ENCODE results near the gene C1orf35.

The C1orf35 gene

GRCh38 chr1:228087771-228088251, 15.3 kb downstream of the C1orf35 start:
- Histone ChIP-seq H3K27me3 (ENCODE audit: insufficient read depth, low read length, poor library complexity) (no peaks in the 10 kb centered on the region), H2BK120ac (ENCODE audit: low read depth, low read length) (no peak overlapping the region), H3K56ac (ENCODE audit: low read length) (peak overlapping the region; percentile 31), H3K79me2 (ENCODE audit: control insufficient read depth, insufficient read depth, low read length) (peaks cover 100% of the 10 kb centered on the region), H3K4me3 (ENCODE audit: low read length) (no peak overlapping the region), H3K4me1 (ENCODE audit: control insufficient read depth, low read depth, low read length) (peaks cover 21% of the 10 kb centered on the region), H2BK15ac (replicated peaks; ENCODE audit: low read depth) (no peak overlapping the region), H2AK5ac (ENCODE audit: low read length) (no peak overlapping the region), H3K27ac (ENCODE audit: low read depth, low read length) (no peak overlapping the region), H3K4me2 (ENCODE audit: low read length) (no peak overlapping the region), H3K4ac (ENCODE audit: low read depth, low read length) (no peak overlapping the region), H3K36me3 (ENCODE audit: control insufficient read depth, insufficient read depth, low read length) (peaks cover 10% of the 10 kb centered on the region), H2BK5ac (ENCODE audit: low read length) (no peak overlapping the region), H3K18ac (ENCODE audit: low read length) (no peak overlapping the region), H3K9ac (ENCODE audit: low read length) (peak overlapping the region; percentile 11), H4K8ac (ENCODE audit: low read depth, low read length) (no peak overlapping the region), H3K79me1 (ENCODE audit: low read length) (peaks cover 5% of the 10 kb centered on the region), H4K5ac (ENCODE audit: low read length) (no peak overlapping the region), H3K23ac (ENCODE audit: low read length) (no peak overlapping the region)
- WGBS (ENCODE audit: extremely low coverage, insufficient coverage, low lambda C conversion rate), result no CpG with 5 or more reads among the region's 7 CpGs
- DNase-seq, result no peak

DNA sequence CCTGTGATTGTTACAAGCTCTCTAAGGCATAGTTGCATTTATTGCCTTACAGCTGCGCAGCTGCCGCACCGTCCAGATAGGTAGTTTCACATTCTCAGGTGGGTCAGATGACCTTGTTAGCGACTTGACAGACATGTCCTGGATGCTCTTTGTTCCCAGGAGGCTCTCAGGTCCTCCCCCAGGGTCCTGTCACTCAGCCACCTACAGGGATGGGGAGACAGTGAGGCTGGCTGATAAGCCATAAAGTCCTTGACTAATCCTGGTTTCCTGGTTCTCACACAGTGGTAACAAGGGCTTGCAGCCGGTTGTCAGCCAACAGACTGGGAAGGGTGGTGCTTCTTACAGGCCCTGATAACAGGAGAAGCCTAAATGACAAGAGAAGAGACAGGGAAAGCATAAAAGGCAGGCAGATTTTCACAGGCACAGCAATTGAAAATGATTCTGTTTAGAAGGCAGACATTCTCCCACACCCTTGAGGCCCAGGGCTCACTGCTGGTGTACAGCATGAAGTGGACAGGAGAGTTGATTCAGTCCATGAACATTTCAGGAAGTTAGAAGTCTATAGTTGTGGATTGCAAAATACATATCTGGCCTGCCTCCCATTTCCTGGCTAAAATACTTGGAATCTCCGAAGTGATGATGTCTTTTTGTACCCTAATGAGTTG, 17.7 kb downstream of the C1orf35 start:
- H3K4me2 ChIP-seq (ENCODE audit: low read length), result peak overlapping the region; percentile 62
- no peak overlapping the region for H3K4ac ChIP-seq (ENCODE audit: low read depth, low read length)
- peak; percentile 99 for DNase-seq
- WGBS (ENCODE audit: extremely low coverage, insufficient coverage, low lambda C conversion rate), result no CpG with 5 or more reads among the region's 6 CpGs
- no peak overlapping the region for H3K18ac ChIP-seq (ENCODE audit: low read length)
- peaks cover 4% of the 10 kb centered on the region for H3K79me1 ChIP-seq (ENCODE audit: low read length)
- peak overlapping the region; percentile 60 for H3K9ac ChIP-seq (ENCODE audit: low read length)
- no peak overlapping the region for H3K4me3 ChIP-seq (ENCODE audit: low read length)
- peak overlapping the region; percentile 69 for H2BK5ac ChIP-seq (ENCODE audit: low read length)
- H4K5ac ChIP-seq (ENCODE audit: low read length), result no peak overlapping the region
- peak overlapping the region; percentile 81 for H3K56ac ChIP-seq (ENCODE audit: low read length)
- H3K4me1 ChIP-seq (ENCODE audit: control insufficient read depth, low read depth, low read length), result peaks cover 21% of the 10 kb centered on the region
- H3K27ac ChIP-seq (ENCODE audit: low read depth, low read length), result peak overlapping the region; percentile 57
- no peak overlapping the region for H3K23ac ChIP-seq (ENCODE audit: low read length)
- peaks cover 79% of the 10 kb centered on the region for H3K79me2 ChIP-seq (ENCODE audit: control insufficient read depth, insufficient read depth, low read length)
- no peak overlapping the region for H2BK120ac ChIP-seq (ENCODE audit: low read depth, low read length)
- no peak overlapping the region for H2AK5ac ChIP-seq (ENCODE audit: low read length)
- no peak overlapping the region for H4K8ac ChIP-seq (ENCODE audit: low read depth, low read length)
- H2BK15ac ChIP-seq (replicated peaks; ENCODE audit: low read depth), result no peak overlapping the region
- H3K27me3 ChIP-seq (ENCODE audit: insufficient read depth, low read length, poor library complexity), result no peaks in the 10 kb centered on the region
- H3K36me3 ChIP-seq (ENCODE audit: control insufficient read depth, insufficient read depth, low read length), result peaks cover 8% of the 10 kb centered on the region

- DNase-seq, result peak; percentile 44
- peaks cover 4% of the 10 kb centered on the region for H3K79me1 ChIP-seq (ENCODE audit: low read length)
- H2AK5ac ChIP-seq (ENCODE audit: low read length), result no peak overlapping the region
- H3K79me2 ChIP-seq (ENCODE audit: control insufficient read depth, insufficient read depth, low read length), result peaks cover 72% of the 10 kb centered on the region
- H3K9ac ChIP-seq (ENCODE audit: low read length), result peak overlapping the region; percentile 88
- no peak overlapping the region for H2BK120ac ChIP-seq (ENCODE audit: low read depth, low read length)
- peak overlapping the region; percentile 7 for H3K27ac ChIP-seq (ENCODE audit: low read depth, low read length)
- WGBS (ENCODE audit: extremely low coverage, insufficient coverage, low lambda C conversion rate), result no CpG with 5 or more reads among the region's 5 CpGs
- peaks cover 8% of the 10 kb centered on the region for H3K36me3 ChIP-seq (ENCODE audit: control insufficient read depth, insufficient read depth, low read length)
- no peak overlapping the region for H2BK15ac ChIP-seq (replicated peaks; ENCODE audit: low read depth)
- no peak overlapping the region for H3K18ac ChIP-seq (ENCODE audit: low read length)
- H3K27me3 ChIP-seq (ENCODE audit: insufficient read depth, low read length, poor library complexity), result no peaks in the 10 kb centered on the region
- H2BK5ac ChIP-seq (ENCODE audit: low read length), result no peak overlapping the region
- H4K5ac ChIP-seq (ENCODE audit: low read length), result no peak overlapping the region
- H3K4me3 ChIP-seq (ENCODE audit: low read length), result no peak overlapping the region
- peak overlapping the region; percentile 61 for H3K4me2 ChIP-seq (ENCODE audit: low read length)
- no peak overlapping the region for H3K23ac ChIP-seq (ENCODE audit: low read length)
- peak overlapping the region; percentile 97 for H3K56ac ChIP-seq (ENCODE audit: low read length)
- H3K4ac ChIP-seq (ENCODE audit: low read depth, low read length), result no peak overlapping the region
- peaks cover 21% of the 10 kb centered on the region for H3K4me1 ChIP-seq (ENCODE audit: control insufficient read depth, low read depth, low read length)
- no peak overlapping the region for H4K8ac ChIP-seq (ENCODE audit: low read depth, low read length)
Observed at GRCh38 chr1:228084797-228085196, 18.3 kb downstream of the C1orf35 start.

DNA sequence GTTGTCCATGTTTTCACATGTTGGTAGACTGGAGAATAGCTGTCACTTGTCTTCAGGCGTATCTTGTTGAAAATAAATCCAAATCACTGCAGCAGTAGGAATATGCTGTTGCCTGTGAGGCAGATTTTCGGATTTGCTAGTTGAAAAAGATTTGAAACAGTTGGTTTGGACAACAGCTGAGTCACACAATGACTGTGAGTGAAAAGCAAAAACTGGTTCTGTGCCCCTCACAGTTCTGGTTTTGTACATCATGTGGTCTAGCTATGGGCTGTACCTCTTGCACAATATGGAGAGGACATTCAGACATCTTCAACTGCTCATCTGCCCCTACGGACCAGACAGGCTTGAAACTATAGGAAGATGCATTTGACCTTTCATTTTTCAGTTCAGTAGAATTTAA, 18.8 kb downstream of the C1orf35 start:
- Histone ChIP-seq H3K9ac (ENCODE audit: low read length) (peak overlapping the region; percentile 88), H3K23ac (ENCODE audit: low read length) (no peak overlapping the region), H3K4me1 (ENCODE audit: control insufficient read depth, low read depth, low read length) (peaks cover 21% of the 10 kb centered on the region), H3K4me3 (ENCODE audit: low read length) (no peak overlapping the region), H4K8ac (ENCODE audit: low read depth, low read length) (no peak overlapping the region), H3K36me3 (ENCODE audit: control insufficient read depth, insufficient read depth, low read length) (peaks cover 8% of the 10 kb centered on the region), H3K4ac (ENCODE audit: low read depth, low read length) (no peak overlapping the region), H2AK5ac (ENCODE audit: low read length) (no peak overlapping the region), H2BK120ac (ENCODE audit: low read depth, low read length) (no peak overlapping the region), H3K27ac (ENCODE audit: low read depth, low read length) (no peak overlapping the region), H3K79me1 (ENCODE audit: low read length) (peaks cover 4% of the 10 kb centered on the region), H3K56ac (ENCODE audit: low read length) (peak overlapping the region; percentile 97), H2BK5ac (ENCODE audit: low read length) (no peak overlapping the region), H4K5ac (ENCODE audit: low read length) (no peak overlapping the region), H3K27me3 (ENCODE audit: insufficient read depth, low read length, poor library complexity) (no peaks in the 10 kb centered on the region), H3K79me2 (ENCODE audit: control insufficient read depth, insufficient read depth, low read length) (peaks cover 68% of the 10 kb centered on the region), H2BK15ac (replicated peaks; ENCODE audit: low read depth) (no peak overlapping the region), H3K4me2 (ENCODE audit: low read length) (peak overlapping the region; percentile 61), H3K18ac (ENCODE audit: low read length) (no peak overlapping the region)
- no peak for DNase-seq
- WGBS (ENCODE audit: extremely low coverage, insufficient coverage, low lambda C conversion rate), result no CpG with 5 or more reads among the region's 3 CpGs

DNA sequence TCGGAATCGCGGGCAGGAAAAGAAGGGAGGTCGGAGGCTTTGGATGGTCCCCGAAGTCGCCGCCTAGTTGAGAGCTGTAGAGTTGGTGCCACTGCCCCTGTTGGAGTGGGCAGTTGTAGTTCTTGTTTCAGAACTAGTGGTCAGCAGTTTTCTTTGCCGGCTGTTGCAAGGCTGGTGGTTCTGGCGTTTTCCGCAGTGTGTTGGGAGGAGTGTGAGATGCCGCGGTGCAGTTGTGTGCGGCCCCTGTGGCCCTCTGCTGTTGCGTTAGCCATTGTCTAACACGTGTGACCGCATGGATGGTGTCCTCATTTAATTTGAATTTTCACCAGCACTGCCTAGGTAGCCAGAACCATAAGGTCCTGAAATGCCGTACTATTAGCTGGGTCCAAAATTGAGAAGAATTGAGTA, 19.2 kb downstream of the C1orf35 start:
- no CpG with 5 or more reads among the region's 17 CpGs for WGBS (ENCODE audit: extremely low coverage, insufficient coverage, low lambda C conversion rate)
- Histone ChIP-seq H3K4ac (ENCODE audit: low read depth, low read length) (no peak overlapping the region), H2AK5ac (ENCODE audit: low read length) (no peak overlapping the region)

More for the DNA sequence above, 19.2 kb downstream of the C1orf35 start:
- no peak overlapping the region for H4K5ac ChIP-seq (ENCODE audit: low read length)
- no peak overlapping the region for H4K8ac ChIP-seq (ENCODE audit: low read depth, low read length)
- H3K9ac ChIP-seq (ENCODE audit: low read length), result peak overlapping the region; percentile 88
- peaks cover 63% of the 10 kb centered on the region for H3K79me2 ChIP-seq (ENCODE audit: control insufficient read depth, insufficient read depth, low read length)
- peak overlapping the region; percentile 70 for H3K4me3 ChIP-seq (ENCODE audit: low read length)
- H3K27me3 ChIP-seq (ENCODE audit: insufficient read depth, low read length, poor library complexity), result no peaks in the 10 kb centered on the region
- H3K23ac ChIP-seq (ENCODE audit: low read length), result peak overlapping the region; percentile 97
- no peak overlapping the region for H2BK120ac ChIP-seq (ENCODE audit: low read depth, low read length)
- peaks cover 4% of the 10 kb centered on the region for H3K79me1 ChIP-seq (ENCODE audit: low read length)
- no peak overlapping the region for H3K27ac ChIP-seq (ENCODE audit: low read depth, low read length)
- peak overlapping the region; percentile 61 for H3K4me2 ChIP-seq (ENCODE audit: low read length)
- H3K56ac ChIP-seq (ENCODE audit: low read length), result peak overlapping the region; percentile 97
- no peak overlapping the region for H3K18ac ChIP-seq (ENCODE audit: low read length)
- DNase-seq, result no peak
- peaks cover 20% of the 10 kb centered on the region for H3K4me1 ChIP-seq (ENCODE audit: control insufficient read depth, low read depth, low read length)
- no peak overlapping the region for H2BK5ac ChIP-seq (ENCODE audit: low read length)
- H2BK15ac ChIP-seq (replicated peaks; ENCODE audit: low read depth), result no peak overlapping the region
- peaks cover 8% of the 10 kb centered on the region for H3K36me3 ChIP-seq (ENCODE audit: control insufficient read depth, insufficient read depth, low read length)

Measured in mesendoderm (in vitro differentiated cells).